Endothelial cell of umbilical vein (primary cell): ENCODE results near the gene NFATC3. TPM values are rescaled to one million over a fixed set of nuclear protein-coding genes. Genes with fewer than 3 reads are reported as not detected.

Experiments
- BruUV-seq: library from RNA; stranded (reverse); fragments of 400-500 nt; replicated peaks from 2 replicates; lab custom pipeline; 2021; lab: Mats Ljungman, UMichigan
- CTCF ChIA-PET: fragments of 300-600, 350-600 bp; sonication (Branson Sonifier 250); formaldehyde crosslinking; loops from one replicate; lab custom pipeline; 2021; ENCODE audit warnings: antibody characterized with exemption, inconsistent platforms; lab: Charles Lee
- POLR2A ChIA-PET: fragments of 300-600, 350-600 bp; sonication (Branson Sonifier 250); formaldehyde crosslinking; loops from one replicate; lab custom pipeline; 2021; ENCODE audit warnings: antibody characterized with exemption, inconsistent platforms; lab: Charles Lee
- DNase-seq: peaks from one replicate; pipeline ENCODE4 v3.0.0-alpha.2; 2011; ENCODE audit warnings: low read depth, low spot score
- FAIRE-seq: peaks from 2 replicates; lab custom pipeline; 2011; peaks lifted over from hg19 to GRCh38; lab: Jason Lieb, UNC
- H2AFZ ChIP-seq: 2 replicates; pipeline ENCODE4 v1.6.0; 2012; ENCODE audit warnings: low read depth, low read length, control low read depth, inconsistent platforms
- H3K27ac ChIP-seq: 2 replicates; pipeline ENCODE4 v1.5.1; 2011; ENCODE audit warnings: low read depth, mild to moderate bottlenecking, control low read depth, low read length, moderate library complexity; ENCODE audit not compliant: insufficient read depth
- H3K27me3 ChIP-seq, 2 experiments: 2 replicates each; pipeline versions ENCODE4 v1.6.0 to v1.6.1; 2011; ENCODE audit warnings: low read length in 2 of 2, mixed read lengths in 1 of 2; ENCODE audit not compliant: control insufficient read depth in 2 of 2, insufficient read depth in 2 of 2
- H3K36me3 ChIP-seq, 2 experiments: 2 replicates in 1 of 2; 3 replicates in 1 of 2; pipeline ENCODE4 v1.5.1; 2011; ENCODE audit warnings: low read length in 2 of 2, mild to moderate bottlenecking in 1 of 2, moderate library complexity in 1 of 2; ENCODE audit not compliant: control insufficient read depth in 2 of 2, insufficient read depth in 2 of 2; ENCODE audit errors: extremely low read depth in 1 of 2
- H3K4me1 ChIP-seq: 3 replicates; pipeline ENCODE4 v1.5.1; 2011; ENCODE audit warnings: mild to moderate bottlenecking, low read length; ENCODE audit not compliant: control insufficient read depth, insufficient read depth; ENCODE audit errors: extremely low read depth
- H3K4me2 ChIP-seq: 2 replicates; pipeline ENCODE4 v1.6.1; 2011; ENCODE audit warnings: low read length, control low read depth, mixed read lengths; ENCODE audit not compliant: insufficient read depth
- H3K4me3 ChIP-seq, 3 experiments: fragments of 200-600 bp in 1 of 3; sonication (generic), shearing (Covaris generic) in 1 of 3; replicated peaks in 1 of 3; 2 replicates each; pipeline ENCODE4 v1.5.1; 2011 to 2016; ENCODE audit warnings: control low read depth in 3 of 3, low read length in 3 of 3, mild to moderate bottlenecking in 2 of 3, inconsistent platforms in 1 of 3, low read depth in 1 of 3, moderate library complexity in 1 of 3; ENCODE audit not compliant: insufficient read depth in 1 of 3
- H3K79me2 ChIP-seq: 2 replicates; pipeline ENCODE4 v1.6.0; 2012; ENCODE audit warnings: low read length, inconsistent platforms; ENCODE audit not compliant: control insufficient read depth, insufficient read depth
- H3K9ac ChIP-seq: replicated peaks from 2 replicates; pipeline ENCODE3; 2011; ENCODE audit warnings: low read length, control low read depth; ENCODE audit not compliant: insufficient read depth; ENCODE audit errors: extremely low read depth
- H3K9me1 ChIP-seq: replicated peaks from 3 replicates; pipeline ENCODE4 v1.6.0; 2011; ENCODE audit warnings: mild to moderate bottlenecking, low read length; ENCODE audit not compliant: control insufficient read depth, insufficient read depth; ENCODE audit errors: extremely low read depth
- H3K9me3 ChIP-seq: replicated peaks from 2 replicates; pipeline ENCODE4 v1.5.1; 2012; ENCODE audit warnings: low read length, inconsistent platforms; ENCODE audit not compliant: control insufficient read depth, insufficient read depth
- H4K20me1 ChIP-seq: replicated peaks from 2 replicates; pipeline ENCODE3; 2011; ENCODE audit warnings: mild to moderate bottlenecking, low read length; ENCODE audit not compliant: control insufficient read depth, insufficient read depth; ENCODE audit errors: extremely low read depth
- EZH2 ChIP-seq: IDR thresholded peaks from 2 replicates; pipeline ENCODE4 v1.6.1; 2012; ENCODE audit warnings: borderline replicate concordance, low read depth, mild to moderate bottlenecking, moderate library complexity, low read length, inconsistent platforms; ENCODE audit not compliant: severe bottlenecking
- FOS ChIP-seq: IDR thresholded peaks from 2 replicates; pipeline ENCODE4 v1.6.1; 2011; ENCODE audit warnings: mild to moderate bottlenecking, low read length, moderate library complexity, borderline replicate concordance; ENCODE audit not compliant: insufficient read depth
- GATA2 ChIP-seq: IDR thresholded peaks from 2 replicates; pipeline ENCODE4 v1.7.0; 2011; ENCODE audit warnings: low read depth, mild to moderate bottlenecking, moderate library complexity, mixed read lengths, low read length; ENCODE audit not compliant: insufficient read length, insufficient read depth
- JUN ChIP-seq: IDR thresholded peaks from 2 replicates; pipeline ENCODE4 v1.6.1; 2011; ENCODE audit warnings: borderline replicate concordance, low read depth; ENCODE audit not compliant: insufficient read length, insufficient read depth
- MAX ChIP-seq: IDR thresholded peaks from 2 replicates; pipeline ENCODE4 v1.6.1; 2011; ENCODE audit not compliant: insufficient read depth, insufficient read length
- POLR2A ChIP-seq: IDR thresholded peaks from 2 replicates; pipeline ENCODE4 v1.6.1; 2012; ENCODE audit warnings: low read depth, mild to moderate bottlenecking, control low read depth, low read length
- POLR2AphosphoS5 ChIP-seq: IDR thresholded peaks from 2 replicates; pipeline ENCODE4 v1.6.1; 2012; ENCODE audit warnings: low read depth, mild to moderate bottlenecking, control low read depth, low read length, moderate library complexity; ENCODE audit not compliant: insufficient read depth
- dilution Hi-C: fragments of 300-500 bp; cut with MboI; formaldehyde crosslinking; loops from one replicate; pipeline ENCODE4 v1.15.0; 2019; ENCODE audit warnings: low sequenced_read_pairs; ENCODE audit not compliant: extremely low pct_ligation_motif_present
- intact Hi-C: fragments of 100-400 bp; cut with micrococcal nuclease; formaldehyde crosslinking; loops from one replicate; pipeline ENCODE4 v1.10.0; 2022
- polyA plus RNA-seq, 4 experiments: library from polyadenylated mRNA; depleted of rRNA in 3 of 4; stranded (reverse) in 3 of 4; unstranded in 1 of 4; fragments of >200 nt; gene quantifications; 2 replicates each; pipeline versions ENCODE4 v1.2.1 to v1.2.3, GENCODE V29; 2011 to 2012; ENCODE audit warnings: missing spikeins in 1 of 4
- total RNA-seq: library from RNA; stranded (reverse); gene quantifications from 2 replicates; pipeline ENCODE4 v1.2.3, GENCODE V29; 2021

The NFATC3 gene
- total and polyA plus RNA-seq, 2 donors (not counting 3 experiments of a cell fraction or from before 2014, with no cell fraction given): 15.6 to 33.1 TPM

GRCh38 chr16:68233835-68234187 is 148.6 kb downstream of the NFATC3 start:
- TF ChIP-seq JUN (no peak), POLR2A (no peak), EZH2 (no peak), FOS (no peak), GATA2 (no peak), MAX (no peak), POLR2AphosphoS5 (no peak)
- H3K4me2 ChIP-seq: no peak overlapping the region
- no peaks in the 10 kb centered on the region for H3K9me3 ChIP-seq
- no peak overlapping the region for H3K9ac ChIP-seq
- H4K20me1 ChIP-seq: no peaks in the 10 kb centered on the region
- DNase-seq (no peak), FAIRE-seq (no peak)
- ChIA-PET CTCF (interaction anchor here (0.9 kb wide), 1 partner anchor 95 kb away, joined by 3 read pairs; no protein-coding TSS in a partner anchor), POLR2A (no interaction called here)
- intact Hi-C loops (no loop called here), dilution Hi-C loops (no loop called here)
- H2AFZ ChIP-seq: no peak overlapping the region
- H3K27ac ChIP-seq: no peak overlapping the region
- H3K4me3 ChIP-seq: no peak overlapping the region
- H3K36me3 ChIP-seq: no peaks in the 10 kb centered on the region
- H3K4me1 ChIP-seq: peaks cover 13% of the 10 kb centered on the region
- H3K9me1 ChIP-seq: no peaks in the 10 kb centered on the region
- no peaks in the 10 kb centered on the region for H3K27me3 ChIP-seq
- no peaks in the 10 kb centered on the region for H3K79me2 ChIP-seq
- no TSS peak for BruUV-seq
